ENCODE results near the gene MEIKIN. TPM values are rescaled to one million over a fixed set of nuclear protein-coding genes. Genes with fewer than 3 reads are reported as not detected.

MEIKIN gene
- total RNA-seq, 1 experiment from 2014 or later, result not detected

DNA sequence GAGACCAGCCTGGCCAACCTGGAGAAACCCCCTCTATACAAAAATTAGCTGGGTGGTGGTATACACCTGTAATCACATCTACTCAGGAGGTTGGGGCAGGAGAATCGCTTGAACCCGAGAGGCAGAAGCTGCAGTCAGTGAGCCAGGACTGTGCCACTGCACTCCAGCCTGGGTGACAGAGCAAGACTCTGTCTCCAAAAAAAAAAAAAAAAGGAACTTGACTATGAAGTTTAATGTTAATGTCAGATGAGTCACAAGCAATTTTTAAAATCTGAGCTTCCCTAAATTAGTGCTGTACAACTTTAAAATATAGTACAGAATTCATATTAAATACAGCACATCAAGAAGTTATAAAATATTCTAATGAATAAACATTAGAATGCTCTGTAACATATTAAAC is 1.5 kb downstream of the MEIKIN start:
- no peak overlapping the region for H3K4me3 Mint-ChIP-seq
- Histone ChIP-seq H3T11ph (ENCODE audit: low read length) (no peak overlapping the region), H4K91ac (ENCODE audit: insufficient read length, low read depth, low read length) (no peak overlapping the region), H4K5ac (ENCODE audit: insufficient read length, low read depth, low read length) (no peak overlapping the region), H3K18ac (ENCODE audit: insufficient read length, low read depth, low read length) (no peak overlapping the region), H3K27me3 (ENCODE audit: insufficient read depth, low read length) (no peaks in the 10 kb centered on the region), H3K9me3 (ENCODE audit: control insufficient read depth, low read depth, low read length) (no peaks in the 10 kb centered on the region), H2BK120ac (ENCODE audit: low read depth, low read length, poor library complexity, severe bottlenecking) (no peak overlapping the region), H3K4ac (ENCODE audit: low read depth, low read length) (no peak overlapping the region), H3K9ac (ENCODE audit: extremely low read depth, insufficient read length, low read length) (no peak overlapping the region), H3K23me2 (ENCODE audit: insufficient read length, low read depth, low read length, poor library complexity, severe bottlenecking) (no peaks in the 10 kb centered on the region), H4K8ac (replicated peaks; ENCODE audit: insufficient read length, low read depth, low read length) (no peak overlapping the region), H2BK5ac (ENCODE audit: insufficient read length, low read length) (no peak overlapping the region), H3K14ac (ENCODE audit: insufficient read depth, low read length) (no peak overlapping the region), H3K4me2 (ENCODE audit: insufficient read depth, insufficient read length, low read length) (no peak overlapping the region), H2AFZ (ENCODE audit: low read length) (no peak overlapping the region), H3K79me2 (ENCODE audit: insufficient read depth, low read length) (no peaks in the 10 kb centered on the region), H3K4me1 (ENCODE audit: insufficient read depth, low read length) (no peaks in the 10 kb centered on the region), H4K20me1 (ENCODE audit: control insufficient read depth, insufficient read depth, insufficient read length) (no peaks in the 10 kb centered on the region), H2BK12ac (ENCODE audit: insufficient read length, low read depth, low read length) (no peak overlapping the region), H3K27ac (ENCODE audit: insufficient read length, low read depth, low read length) (no peak overlapping the region), H2AK5ac (ENCODE audit: insufficient read length, low read length) (no peak overlapping the region), H3K56ac (ENCODE audit: insufficient read length, low read depth, low read length) (no peak overlapping the region), H3K79me1 (ENCODE audit: insufficient read depth, low read depth, low read length, poor library complexity, severe bottlenecking) (no peaks in the 10 kb centered on the region), H2BK15ac (ENCODE audit: low read depth, low read length) (no peak overlapping the region), H3K23ac (ENCODE audit: insufficient read length, low read depth, low read length) (no peak overlapping the region), H2BK20ac (ENCODE audit: low read depth, low read length, poor library complexity, severe bottlenecking) (no peak overlapping the region)
- DNase-seq, result no peak
- H3K27ac Mint-ChIP-seq, result no peak overlapping the region
- no peaks in the 10 kb centered on the region for H3K9me3 Mint-ChIP-seq
- no CpG with 5 or more reads among the region's 2 CpGs for WGBS (ENCODE audit: extremely low coverage, insufficient read length, low lambda C conversion rate)
- H3K4me1 Mint-ChIP-seq, result no peaks in the 10 kb centered on the region
- TF ChIP-seq, protein P1, sequence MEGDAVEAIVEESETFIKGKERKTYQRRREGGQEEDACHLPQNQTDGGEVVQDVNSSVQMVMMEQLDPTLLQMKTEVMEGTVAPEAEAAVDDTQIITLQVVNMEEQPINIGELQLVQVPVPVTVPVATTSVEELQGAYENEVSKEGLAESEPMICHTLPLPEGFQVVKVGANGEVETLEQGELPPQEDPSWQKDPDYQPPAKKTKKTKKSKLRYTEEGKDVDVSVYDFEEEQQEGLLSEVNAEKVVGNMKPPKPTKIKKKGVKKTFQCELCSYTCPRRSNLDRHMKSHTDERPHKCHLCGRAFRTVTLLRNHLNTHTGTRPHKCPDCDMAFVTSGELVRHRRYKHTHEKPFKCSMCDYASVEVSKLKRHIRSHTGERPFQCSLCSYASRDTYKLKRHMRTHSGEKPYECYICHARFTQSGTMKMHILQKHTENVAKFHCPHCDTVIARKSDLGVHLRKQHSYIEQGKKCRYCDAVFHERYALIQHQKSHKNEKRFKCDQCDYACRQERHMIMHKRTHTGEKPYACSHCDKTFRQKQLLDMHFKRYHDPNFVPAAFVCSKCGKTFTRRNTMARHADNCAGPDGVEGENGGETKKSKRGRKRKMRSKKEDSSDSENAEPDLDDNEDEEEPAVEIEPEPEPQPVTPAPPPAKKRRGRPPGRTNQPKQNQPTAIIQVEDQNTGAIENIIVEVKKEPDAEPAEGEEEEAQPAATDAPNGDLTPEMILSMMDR (conservative IDR thresholded peaks at IDR 0.05), result no peak
- no peaks in the 10 kb centered on the region for H3K27me3 Mint-ChIP-seq (ENCODE audit: low read depth)
- no peaks in the 10 kb centered on the region for H3K36me3 Mint-ChIP-seq (ENCODE audit: insufficient read depth in 1 of 3, low read depth in 3 of 3)

All from H9 (cell line).